ENCODE data around the gene CABLES1. TPM values are rescaled to one million over a fixed set of nuclear protein-coding genes. Genes with fewer than 3 reads are reported as not detected.
"Not testable (repeated sequence)": the region's sequence is repeated elsewhere in the genome, so short reads cannot be mapped to it uniquely, and the experiment has no call there.

CABLES1 gene
- 50.9 and 51.2 TPM in 2 replicates for total RNA-seq
- long read RNA-seq, full-length matches to known transcripts, result 2 of 21 reads
- long read RNA-seq, partial matches to known transcripts, result 11 of 21 reads
- long read RNA-seq, other reads (novel, unspliced or antisense), result 8 of 21 reads

DNA sequence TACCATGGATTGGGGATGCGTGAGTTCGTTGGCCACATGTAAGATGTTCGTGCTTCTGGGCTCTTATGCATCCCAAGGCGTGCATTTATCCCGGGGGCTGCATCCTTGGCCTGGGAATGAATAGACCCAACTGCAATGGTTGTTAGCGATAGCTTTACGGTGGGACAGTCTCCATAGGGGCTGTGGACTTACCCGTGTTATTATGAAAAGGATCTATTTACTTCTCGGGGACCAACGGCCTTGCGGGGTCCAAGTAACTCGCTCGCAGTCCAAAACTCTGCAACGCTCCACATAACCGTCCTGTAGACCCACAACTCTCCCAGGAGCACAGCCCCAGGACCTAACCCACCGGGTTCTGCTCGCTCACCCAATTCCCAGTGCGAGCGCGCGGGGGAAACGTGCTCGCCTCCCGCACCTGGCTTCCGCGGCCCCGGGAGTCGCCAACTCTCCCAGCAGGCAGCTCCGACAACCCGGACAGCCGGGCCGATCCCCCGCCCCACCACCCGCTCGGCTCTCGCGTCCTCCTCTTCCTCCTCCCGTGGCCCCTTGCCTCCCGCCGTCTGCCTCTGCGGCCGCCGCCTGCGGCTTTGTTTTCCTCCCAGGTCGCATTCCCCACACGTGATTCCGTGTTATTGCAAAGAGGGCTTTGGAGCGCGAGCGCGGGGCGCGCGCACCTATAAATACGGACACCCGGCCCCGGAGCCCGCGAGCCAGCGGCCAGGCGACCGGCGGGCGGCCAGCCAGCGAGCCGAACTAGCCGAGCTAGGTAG lies at the start of gene CABLES1:
Gene CABLES1, plus strand, starts transcription at position 706 of the 770 bp plus-strand sequence. CDS start 278 bp downstream, outside the sequence.
- Mint-ChIP-seq H3K27me3 (ENCODE audit: unreplicated experiment) (no peaks in the 10 kb centered on the region), H3K4me3 (ENCODE audit: unreplicated experiment) (peak within 1 kb of the TSS; percentile 82), H3K27ac (ENCODE audit: unreplicated experiment) (peak within 1 kb of the TSS; percentile 55), H3K4me1 (ENCODE audit: unreplicated experiment) (peaks cover 57% of the 10 kb centered on the region), H3K9me3 (ENCODE audit: unreplicated experiment) (no peaks in the 10 kb centered on the region), H3K36me3 (ENCODE audit: unreplicated experiment) (peaks cover 11% of the 10 kb centered on the region)
- no peak for TF ChIP-seq CTCF (IDR thresholded peaks at IDR 0.05)
- peak; percentile 92 for DNase-seq (ENCODE audit: extremely low spot score, unreplicated experiment)

- DNase-seq (ENCODE audit: extremely low spot score, unreplicated experiment), result no peak
- TF ChIP-seq CTCF (IDR thresholded peaks at IDR 0.05), result no peak
- peaks cover 13% of the 10 kb centered on the region for H3K4me1 Mint-ChIP-seq (ENCODE audit: unreplicated experiment)
- no peak overlapping the region for H3K27ac Mint-ChIP-seq (ENCODE audit: unreplicated experiment)
- no peak overlapping the region for H3K4me3 Mint-ChIP-seq (ENCODE audit: unreplicated experiment)
- H3K36me3 Mint-ChIP-seq (ENCODE audit: unreplicated experiment), result no peaks in the 10 kb centered on the region
- H3K27me3 Mint-ChIP-seq (ENCODE audit: unreplicated experiment), result no peaks in the 10 kb centered on the region
- H3K9me3 Mint-ChIP-seq (ENCODE audit: unreplicated experiment), result no peaks in the 10 kb centered on the region
Measured at GRCh38 chr18:23087352-23087751, 47.9 kb upstream of the CABLES1 start.

DNA sequence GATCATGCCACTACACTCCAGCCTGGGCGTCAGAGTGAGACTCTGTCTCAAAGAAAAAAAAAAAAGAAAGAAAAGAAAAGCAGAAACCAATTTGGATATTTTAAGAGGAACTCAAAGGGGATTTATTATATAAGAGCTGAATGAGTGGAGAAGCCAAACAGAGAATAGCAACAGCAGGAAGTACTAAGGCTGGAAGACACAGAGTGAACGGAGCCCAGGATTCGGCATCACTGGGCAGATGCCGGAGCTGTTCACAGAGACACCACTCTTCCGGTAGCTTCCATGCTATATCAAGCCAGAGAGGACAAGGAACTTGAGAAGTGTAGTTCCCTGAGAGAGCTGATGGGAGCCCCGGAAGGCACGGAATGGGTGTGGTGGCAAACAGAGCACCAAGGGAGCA lies 47.0 kb upstream of the CABLES1 start:
- H3K4me3 Mint-ChIP-seq (ENCODE audit: unreplicated experiment), result no peak overlapping the region
- no peaks in the 10 kb centered on the region for H3K9me3 Mint-ChIP-seq (ENCODE audit: unreplicated experiment)
- peaks cover 13% of the 10 kb centered on the region for H3K4me1 Mint-ChIP-seq (ENCODE audit: unreplicated experiment)
- no peak for DNase-seq (ENCODE audit: extremely low spot score, unreplicated experiment)
- H3K36me3 Mint-ChIP-seq (ENCODE audit: unreplicated experiment), result no peaks in the 10 kb centered on the region
- TF ChIP-seq CTCF (IDR thresholded peaks at IDR 0.05), result no peak
- H3K27ac Mint-ChIP-seq (ENCODE audit: unreplicated experiment), result no peak overlapping the region
- no peaks in the 10 kb centered on the region for H3K27me3 Mint-ChIP-seq (ENCODE audit: unreplicated experiment)

DNA sequence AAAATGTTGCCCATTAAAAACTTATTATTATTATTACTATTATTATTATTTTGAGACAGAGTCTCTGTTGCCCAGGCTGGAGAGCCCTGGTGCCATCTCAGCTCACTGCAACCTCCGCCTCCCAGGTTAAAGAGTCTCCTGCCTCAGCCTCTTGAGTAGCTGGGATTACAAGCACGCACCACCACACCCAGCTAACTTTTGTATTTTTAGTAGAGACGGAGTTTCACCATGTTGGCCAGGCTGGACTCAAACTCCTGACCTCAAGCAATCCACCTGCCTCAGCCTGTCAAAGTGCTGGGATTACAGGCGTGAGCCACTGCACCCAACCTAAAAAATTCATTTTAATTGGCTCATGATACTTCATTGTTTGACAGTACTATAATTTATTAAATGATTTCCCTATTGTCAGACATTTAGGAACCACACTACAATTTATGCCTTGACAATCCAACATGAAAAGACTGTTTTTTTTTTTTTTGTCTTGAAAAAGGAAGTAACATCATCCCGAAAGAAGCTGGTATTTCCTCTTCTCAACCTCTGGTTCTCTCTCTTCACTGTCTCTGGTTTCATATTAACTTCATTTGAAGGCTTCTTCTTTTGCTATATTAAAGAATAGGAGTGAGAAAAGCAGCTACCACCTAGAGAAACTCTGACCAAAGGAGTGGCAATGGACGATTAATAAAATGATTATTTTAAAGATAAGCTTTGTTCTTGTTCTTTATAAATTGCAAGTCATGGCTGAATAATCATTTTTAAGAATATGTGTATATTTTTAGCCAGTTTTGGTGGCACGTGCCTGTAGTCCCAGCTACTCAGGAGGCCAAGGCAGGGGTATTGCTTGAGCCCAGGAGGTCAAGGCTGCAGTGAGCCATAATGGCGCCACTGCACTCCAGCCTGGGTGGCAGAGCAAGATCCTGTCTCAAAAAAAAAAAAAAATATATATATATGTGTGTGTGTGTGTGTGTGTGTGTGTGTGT lies 44.0 kb upstream of the CABLES1 start:
- not testable (repeated sequence) for H3K9me3 Mint-ChIP-seq (ENCODE audit: unreplicated experiment); H3K36me3 Mint-ChIP-seq (ENCODE audit: unreplicated experiment); H3K27me3 Mint-ChIP-seq (ENCODE audit: unreplicated experiment); DNase-seq (ENCODE audit: extremely low spot score, unreplicated experiment); H3K4me3 Mint-ChIP-seq (ENCODE audit: unreplicated experiment)
- H3K4me1 Mint-ChIP-seq (ENCODE audit: unreplicated experiment), result peaks cover 18% of the 10 kb centered on the region
- peak overlapping the region; percentile 61 for H3K27ac Mint-ChIP-seq (ENCODE audit: unreplicated experiment)

DNA sequence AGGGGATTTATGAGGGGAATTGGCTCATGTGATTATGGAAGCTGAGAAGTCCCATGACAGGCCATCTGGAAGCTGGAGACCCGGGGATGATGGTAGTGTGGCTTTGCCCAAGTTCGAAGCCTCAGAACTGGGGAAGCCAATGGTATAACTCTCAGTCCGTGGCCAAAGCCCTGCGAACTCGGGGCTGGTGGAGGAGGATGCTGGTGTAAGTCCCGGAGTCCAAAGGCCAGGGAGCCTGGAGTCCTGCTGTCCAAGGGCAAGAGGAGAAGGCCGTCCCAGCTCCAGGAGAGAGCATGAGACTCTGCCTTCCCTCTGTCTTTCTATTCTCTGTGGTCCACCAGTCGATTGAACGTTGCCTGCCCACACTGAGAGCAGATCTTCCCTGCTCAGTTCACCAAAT lies 43.2 kb upstream of the CABLES1 start:
- peaks cover 18% of the 10 kb centered on the region for H3K4me1 Mint-ChIP-seq (ENCODE audit: unreplicated experiment)
- no peak for TF ChIP-seq CTCF (IDR thresholded peaks at IDR 0.05)
- no peak overlapping the region for H3K4me3 Mint-ChIP-seq (ENCODE audit: unreplicated experiment)
- H3K27me3 Mint-ChIP-seq (ENCODE audit: unreplicated experiment), result no peaks in the 10 kb centered on the region
- DNase-seq (ENCODE audit: extremely low spot score, unreplicated experiment), result no peak
- H3K9me3 Mint-ChIP-seq (ENCODE audit: unreplicated experiment), result no peaks in the 10 kb centered on the region
- H3K36me3 Mint-ChIP-seq (ENCODE audit: unreplicated experiment), result no peaks in the 10 kb centered on the region
- H3K27ac Mint-ChIP-seq (ENCODE audit: unreplicated experiment), result no peak overlapping the region

GRCh38 chr18:23093130-23093529 lies 42.2 kb upstream of the CABLES1 start:
- H3K4me3 Mint-ChIP-seq (ENCODE audit: unreplicated experiment); DNase-seq (ENCODE audit: extremely low spot score, unreplicated experiment); H3K9me3 Mint-ChIP-seq (ENCODE audit: unreplicated experiment); H3K27me3 Mint-ChIP-seq (ENCODE audit: unreplicated experiment); H3K27ac Mint-ChIP-seq (ENCODE audit: unreplicated experiment); H3K36me3 Mint-ChIP-seq (ENCODE audit: unreplicated experiment): not testable (repeated sequence)
- peaks cover 18% of the 10 kb centered on the region for H3K4me1 Mint-ChIP-seq (ENCODE audit: unreplicated experiment)

Data from osteocyte (in vitro differentiated cells).